AG08395 (cell line): ENCODE measurements around the gene APOBEC3F.

ENCODE experiments used
- DNase-seq: peaks from one replicate; pipeline ENCODE4 v3.0.0; 2012; ENCODE audit warnings: mixed read lengths, low spot score

Gene APOBEC3F

DNA sequence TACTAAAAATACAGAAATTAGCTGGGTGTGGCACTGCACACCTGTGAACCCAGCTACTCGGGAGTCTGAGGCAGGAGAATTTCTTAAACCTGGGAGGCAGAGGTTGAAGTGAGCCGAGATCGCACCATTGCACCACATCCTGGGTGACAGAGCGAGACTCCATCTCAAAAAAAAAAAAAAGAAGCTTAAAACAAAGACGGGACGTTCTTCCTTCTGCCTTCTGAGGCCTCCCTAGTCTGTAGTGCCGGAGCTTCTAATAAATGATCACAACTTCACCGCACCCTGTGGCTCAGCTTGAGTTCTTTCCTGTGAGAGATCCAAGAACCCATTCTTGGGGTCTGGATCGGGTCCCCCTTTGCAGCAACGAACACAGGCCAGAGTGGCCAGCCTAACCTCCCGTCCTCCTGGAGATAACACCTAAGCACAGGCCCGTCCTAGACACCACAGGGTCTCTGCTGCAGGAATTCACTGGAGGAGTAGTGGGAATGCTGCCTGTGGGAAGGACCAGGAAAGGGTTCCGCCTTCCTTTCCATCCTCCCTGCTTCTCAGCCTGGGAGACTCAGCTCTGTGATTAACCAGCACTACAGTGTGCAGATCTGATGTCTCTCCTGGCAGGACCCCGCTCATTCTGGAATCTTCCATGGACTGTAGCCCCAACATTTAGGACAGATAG, 54.2 kb downstream of the APOBEC3F start:
- DNase-seq = no peak

DNA sequence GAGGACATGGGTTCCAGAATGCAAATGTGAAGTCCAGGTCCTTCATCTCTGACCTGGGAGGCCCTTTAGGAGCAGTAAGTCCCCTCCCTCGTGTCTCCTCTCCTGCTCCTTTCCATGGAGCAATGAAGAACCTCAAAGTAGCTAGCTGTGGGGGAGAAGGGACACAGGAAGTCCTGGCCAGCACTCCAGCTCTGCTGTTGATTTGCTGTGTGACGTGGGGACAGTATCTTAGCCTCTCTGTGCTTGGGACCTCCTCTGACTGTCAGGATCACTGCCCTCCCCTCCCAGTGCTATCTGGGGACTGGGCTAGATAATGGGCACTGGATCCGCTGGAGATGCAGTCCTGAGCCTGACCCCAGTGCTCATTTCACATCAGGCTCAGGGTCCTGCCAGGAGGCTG, 55.3 kb downstream of the APOBEC3F start:
- DNase-seq = no peak

DNA sequence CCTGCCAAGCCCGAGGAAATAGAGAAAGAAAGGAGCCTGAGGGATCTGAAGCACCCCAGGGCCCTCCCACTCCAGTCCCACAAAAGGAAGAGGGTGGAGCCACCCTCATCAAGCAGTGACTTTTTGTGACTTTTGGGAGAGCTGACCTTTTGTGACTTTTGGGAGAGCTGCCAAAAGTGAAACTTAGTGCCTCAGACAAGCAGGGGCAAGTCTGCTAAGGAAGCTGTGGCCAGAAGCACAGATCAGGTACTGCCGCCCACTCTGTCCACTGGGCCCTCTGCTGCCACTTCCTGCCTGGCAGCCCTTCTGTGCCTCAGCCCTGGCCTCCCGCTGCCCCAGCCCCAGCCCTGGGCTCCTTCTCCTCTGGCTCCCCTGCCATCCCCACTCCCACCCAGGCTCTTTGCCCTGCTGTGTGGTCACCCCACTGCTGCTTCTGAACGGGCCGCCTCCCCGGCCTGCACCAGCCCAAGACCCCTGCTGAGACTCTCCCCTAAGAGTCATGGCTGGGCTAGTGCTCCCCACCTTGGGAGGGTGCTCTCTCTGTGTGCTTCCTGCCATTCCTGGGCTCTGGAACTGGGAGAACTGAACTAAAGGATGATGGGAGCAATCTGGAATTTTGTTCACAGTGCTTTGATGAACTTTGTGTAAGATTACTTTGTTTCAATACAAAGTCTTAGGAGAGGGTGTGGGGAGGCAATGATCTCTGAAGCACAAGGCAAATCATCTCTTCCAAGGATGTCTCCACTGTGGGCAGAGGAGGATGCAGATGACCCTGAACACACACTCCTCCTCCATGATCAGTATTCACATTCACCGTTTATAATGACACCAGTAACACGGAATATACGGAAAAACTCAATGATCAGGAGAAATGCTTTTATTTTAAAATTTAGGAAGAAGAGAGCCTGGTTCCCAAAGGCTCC, 56.7 kb downstream of the APOBEC3F start, which contains the start of gene APOBEC3H:
APOBEC3H (plus strand) TSS at position 147 of the 923 bp plus-strand sequence. CDS start 3,035 bp downstream, outside the sequence.
- no peak for DNase-seq

DNA sequence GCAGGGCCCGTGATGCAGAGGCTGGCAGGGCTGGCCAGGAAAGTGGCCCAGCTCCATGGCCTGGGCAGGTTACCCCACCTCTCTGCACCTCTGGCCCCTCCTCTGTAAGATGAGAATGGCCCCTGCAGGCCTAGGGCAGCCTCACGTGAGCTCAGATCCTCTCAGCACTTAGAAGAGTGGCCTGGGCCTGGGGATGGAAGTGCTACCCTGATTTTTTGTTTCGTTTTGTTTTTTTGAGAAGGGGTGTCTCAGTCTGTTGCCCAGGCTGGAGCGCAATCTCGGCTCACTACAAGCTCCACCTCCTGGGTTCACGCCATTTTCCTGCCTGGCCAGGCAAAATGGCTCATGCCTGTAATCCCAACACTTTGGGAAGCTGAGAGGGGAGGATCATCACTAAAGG, 57.4 kb downstream of the APOBEC3F start:
- no peak for DNase-seq

DNA sequence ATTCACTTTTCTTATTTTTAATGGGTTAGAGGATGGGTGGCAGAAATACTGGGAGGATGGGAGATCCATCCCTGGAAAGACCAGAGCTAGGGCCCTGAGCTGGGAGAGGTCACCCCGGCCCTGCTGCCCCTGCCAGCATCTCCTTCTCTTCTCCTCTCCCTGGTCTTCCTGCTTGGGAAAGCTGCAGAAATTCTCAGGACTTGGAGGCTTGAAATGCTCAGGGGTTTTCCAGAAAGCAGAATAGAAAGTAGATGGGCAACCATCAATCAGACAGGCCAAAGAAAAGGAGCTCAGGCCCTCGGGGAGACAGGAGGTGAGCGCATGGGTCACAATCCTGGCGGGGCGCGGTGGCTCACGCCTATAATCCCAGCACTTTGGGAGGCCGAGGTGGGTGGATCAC, 57.9 kb downstream of the APOBEC3F start:
- no peak for DNase-seq

DNA sequence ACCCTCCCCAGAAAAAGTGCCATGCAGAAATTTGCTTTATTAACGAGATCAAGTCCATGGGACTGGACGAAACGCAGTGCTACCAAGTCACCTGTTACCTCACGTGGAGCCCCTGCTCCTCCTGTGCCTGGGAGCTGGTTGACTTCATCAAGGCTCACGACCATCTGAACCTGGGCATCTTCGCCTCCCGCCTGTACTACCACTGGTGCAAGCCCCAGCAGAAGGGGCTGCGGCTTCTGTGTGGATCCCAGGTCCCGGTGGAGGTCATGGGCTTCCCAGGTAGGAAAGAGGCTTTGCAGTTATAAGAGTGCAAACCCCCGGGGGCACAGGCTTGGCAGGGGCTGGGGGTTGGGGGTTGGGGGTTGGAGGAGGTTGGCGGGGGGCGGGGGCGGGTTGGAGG, 60.6 kb downstream of the APOBEC3F start:
- DNase-seq = no peak

DNA sequence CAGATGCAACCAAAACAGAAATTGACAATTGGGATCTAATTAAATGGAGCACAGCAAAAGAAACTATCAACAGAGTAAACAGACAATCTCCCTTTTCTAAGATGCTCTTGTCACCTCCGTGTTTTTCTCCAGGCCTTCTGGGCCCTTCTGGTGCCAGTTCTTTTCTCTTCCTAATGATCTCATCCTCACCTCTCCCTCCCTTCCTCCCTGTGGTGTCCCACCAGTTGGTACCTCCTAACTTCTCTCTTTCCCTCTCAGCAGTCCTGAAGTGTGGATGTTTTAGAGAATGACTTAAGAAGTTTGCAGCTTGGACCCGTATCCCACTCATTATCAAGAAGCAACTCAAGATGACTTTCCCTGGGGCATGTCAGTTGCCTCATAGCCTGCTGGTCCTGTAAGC, 62.8 kb downstream of the APOBEC3F start:
- DNase-seq = no peak
